ENCODE results near the gene KIF26B.
"Not testable (repeated sequence)": the region's sequence is repeated elsewhere in the genome, so short reads cannot be mapped to it uniquely, and the experiment has no call there.

Gene KIF26B

GRCh38 chr1:245671349-245671748 lies 516.6 kb downstream of the KIF26B start:
- no peak overlapping the region for H3K4me3 ChIP-seq (ENCODE audit: low read depth, low read length)
- no peak for DNase-seq (ENCODE audit: low read depth)
- no peak for TF ChIP-seq POLR2A (IDR thresholded peaks at IDR 0.05; ENCODE audit: extremely low read depth, insufficient read length)
- TF ChIP-seq MAX (IDR thresholded peaks at IDR 0.05; ENCODE audit: low read depth, low read length), result no peak
- no peak for TF ChIP-seq CTCF (IDR thresholded peaks at IDR 0.05; ENCODE audit: low read depth, low read length)
- TF ChIP-seq MYC (IDR thresholded peaks at IDR 0.05; ENCODE audit: low read depth, low read length), result no peak

- TF ChIP-seq CTCF (IDR thresholded peaks at IDR 0.05; ENCODE audit: low read depth, low read length) (no peak), POLR2A (IDR thresholded peaks at IDR 0.05; ENCODE audit: extremely low read depth, insufficient read length) (no peak), MAX (IDR thresholded peaks at IDR 0.05; ENCODE audit: low read depth, low read length) (no peak), MYC (IDR thresholded peaks at IDR 0.05; ENCODE audit: low read depth, low read length) (no peak)
- no peak overlapping the region for H3K4me3 ChIP-seq (ENCODE audit: low read depth, low read length)
- DNase-seq (ENCODE audit: low read depth), result no peak
Measured at GRCh38 chr1:245671966-245672767, 517.4 kb downstream of the KIF26B start.

GRCh38 chr1:245672836-245673656 lies 518.3 kb downstream of the KIF26B start:
- H3K4me3 ChIP-seq (ENCODE audit: low read depth, low read length); DNase-seq (ENCODE audit: low read depth): not testable (repeated sequence)

GRCh38 chr1:245673881-245674414 lies 519.2 kb downstream of the KIF26B start:
- H3K4me3 ChIP-seq (ENCODE audit: low read depth, low read length), result no peak overlapping the region
- DNase-seq (ENCODE audit: low read depth), result peak; percentile 16
- TF ChIP-seq CTCF (IDR thresholded peaks at IDR 0.05; ENCODE audit: low read depth, low read length), result no peak
- TF ChIP-seq MAX (IDR thresholded peaks at IDR 0.05; ENCODE audit: low read depth, low read length), result no peak
- TF ChIP-seq POLR2A (IDR thresholded peaks at IDR 0.05; ENCODE audit: extremely low read depth, insufficient read length), result no peak
- TF ChIP-seq MYC (IDR thresholded peaks at IDR 0.05; ENCODE audit: low read depth, low read length), result no peak

GRCh38 chr1:245677461-245678240 lies 522.9 kb downstream of the KIF26B start:
- no peak for DNase-seq (ENCODE audit: low read depth)
- TF ChIP-seq POLR2A (IDR thresholded peaks at IDR 0.05; ENCODE audit: extremely low read depth, insufficient read length), result no peak
- TF ChIP-seq CTCF (IDR thresholded peaks at IDR 0.05; ENCODE audit: low read depth, low read length), result no peak
- no peak for TF ChIP-seq MYC (IDR thresholded peaks at IDR 0.05; ENCODE audit: low read depth, low read length)
- no peak for TF ChIP-seq MAX (IDR thresholded peaks at IDR 0.05; ENCODE audit: low read depth, low read length)

More at GRCh38 chr1:245677461-245678240, 522.9 kb downstream of the KIF26B start:
- no peak overlapping the region for H3K4me3 ChIP-seq (ENCODE audit: low read depth, low read length)

All from NB4 (cell line).